H54 (cell line): Measurements from ENCODE around the gene TPRN.
A peak's percentile ranks its signal among the peaks of the same experiment; 100 is the strongest.
"Not testable (repeated sequence)": the region's sequence is repeated elsewhere in the genome, so short reads cannot be mapped to it uniquely, and the experiment has no call there.

ENCODE experiments used
- DNase-seq: peaks from one replicate; pipeline ENCODE4 v3.0.0; 2011; ENCODE audit warnings: low spot score, mixed read lengths; ENCODE audit not compliant: insufficient read length
- FAIRE-seq: peaks from 3 replicates; lab custom pipeline; 2011; peaks lifted over from hg19 to GRCh38; lab: Jason Lieb, UNC
- POLR2A ChIP-seq: IDR thresholded peaks from 2 replicates; pipeline ENCODE4 v1.6.1; 2011; ENCODE audit warnings: low read depth, mild to moderate bottlenecking, low read length

Gene TPRN

DNA sequence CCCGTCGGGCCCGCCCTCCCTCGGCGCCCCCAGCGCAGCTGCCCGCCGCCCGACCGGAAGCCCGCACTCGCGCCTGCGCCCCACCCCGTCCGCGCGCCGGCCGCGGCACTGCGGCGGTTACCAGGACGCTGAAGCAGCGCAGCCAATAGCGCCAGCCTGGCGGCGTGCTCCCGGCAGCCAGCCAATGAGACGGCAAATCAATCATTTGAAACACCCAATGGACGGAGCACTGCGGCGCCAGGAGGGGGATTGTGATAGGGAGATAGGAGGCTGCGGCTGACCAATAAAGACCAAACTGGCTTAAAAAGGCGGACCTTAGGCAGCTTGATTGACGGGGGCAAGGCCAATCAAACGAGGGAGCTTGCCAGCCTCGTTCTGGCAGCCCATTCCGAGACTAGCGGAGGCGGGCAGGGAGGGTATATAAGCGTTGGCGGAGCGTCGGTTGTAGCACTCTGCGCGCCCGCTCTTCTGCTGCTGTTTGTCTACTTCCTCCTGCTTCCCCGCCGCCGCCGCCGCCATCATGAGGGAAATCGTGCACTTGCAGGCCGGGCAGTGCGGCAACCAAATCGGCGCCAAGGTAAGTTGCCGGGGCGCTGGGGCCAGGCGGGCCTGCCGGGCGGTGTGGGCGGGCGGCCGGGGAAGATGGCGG, 40.4 kb upstream of the TPRN start, which contains the start of gene TUBB4B:
TSS of gene TUBB4B (plus strand) at position 447 of the 649 bp plus-strand sequence. CDS start at position 521, 74 bp downstream.
- FAIRE-seq, result peak; percentile 92
- peak; percentile 100 for DNase-seq
- TF ChIP-seq POLR2A, result peak; percentile 100

- no peak for FAIRE-seq
- DNase-seq, result peak; percentile 92
- peak; percentile 81 for TF ChIP-seq POLR2A
These were observed 39.8 kb upstream of the TPRN start for GRCh38 chr9:137240318-137240840.

DNA sequence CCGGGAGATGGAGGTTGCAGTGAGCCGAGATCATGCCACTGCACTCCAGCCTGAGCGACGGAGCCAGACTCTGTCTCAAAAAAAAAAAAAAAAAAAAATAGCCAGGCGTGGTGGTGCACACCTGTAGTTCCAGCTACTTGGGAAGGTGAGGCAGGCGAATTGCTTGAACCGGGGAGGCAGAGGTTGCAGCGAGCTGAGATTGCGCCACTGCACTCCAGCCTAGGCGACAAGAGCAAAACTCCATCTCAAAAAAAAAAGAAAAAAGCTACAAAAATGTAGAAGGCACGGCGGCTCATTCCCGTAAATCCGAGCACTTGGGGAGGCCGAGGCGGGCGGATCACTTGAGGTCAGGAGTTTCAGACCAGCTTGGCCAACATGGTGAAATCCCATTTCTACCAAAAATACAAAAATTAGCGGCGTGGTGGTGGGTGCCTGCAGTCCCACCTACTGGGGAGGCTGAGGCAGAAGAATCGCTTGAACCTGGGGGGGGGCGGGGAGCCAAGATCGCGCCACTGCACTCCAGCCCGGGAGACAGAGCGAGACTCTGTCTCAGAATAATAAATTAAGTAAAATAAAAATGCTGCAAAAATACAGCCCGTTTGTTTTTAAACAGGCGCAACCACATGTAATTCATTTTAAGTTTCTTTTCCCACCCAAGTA, 39.1 kb upstream of the TPRN start:
- not testable (repeated sequence) for DNase-seq

DNA sequence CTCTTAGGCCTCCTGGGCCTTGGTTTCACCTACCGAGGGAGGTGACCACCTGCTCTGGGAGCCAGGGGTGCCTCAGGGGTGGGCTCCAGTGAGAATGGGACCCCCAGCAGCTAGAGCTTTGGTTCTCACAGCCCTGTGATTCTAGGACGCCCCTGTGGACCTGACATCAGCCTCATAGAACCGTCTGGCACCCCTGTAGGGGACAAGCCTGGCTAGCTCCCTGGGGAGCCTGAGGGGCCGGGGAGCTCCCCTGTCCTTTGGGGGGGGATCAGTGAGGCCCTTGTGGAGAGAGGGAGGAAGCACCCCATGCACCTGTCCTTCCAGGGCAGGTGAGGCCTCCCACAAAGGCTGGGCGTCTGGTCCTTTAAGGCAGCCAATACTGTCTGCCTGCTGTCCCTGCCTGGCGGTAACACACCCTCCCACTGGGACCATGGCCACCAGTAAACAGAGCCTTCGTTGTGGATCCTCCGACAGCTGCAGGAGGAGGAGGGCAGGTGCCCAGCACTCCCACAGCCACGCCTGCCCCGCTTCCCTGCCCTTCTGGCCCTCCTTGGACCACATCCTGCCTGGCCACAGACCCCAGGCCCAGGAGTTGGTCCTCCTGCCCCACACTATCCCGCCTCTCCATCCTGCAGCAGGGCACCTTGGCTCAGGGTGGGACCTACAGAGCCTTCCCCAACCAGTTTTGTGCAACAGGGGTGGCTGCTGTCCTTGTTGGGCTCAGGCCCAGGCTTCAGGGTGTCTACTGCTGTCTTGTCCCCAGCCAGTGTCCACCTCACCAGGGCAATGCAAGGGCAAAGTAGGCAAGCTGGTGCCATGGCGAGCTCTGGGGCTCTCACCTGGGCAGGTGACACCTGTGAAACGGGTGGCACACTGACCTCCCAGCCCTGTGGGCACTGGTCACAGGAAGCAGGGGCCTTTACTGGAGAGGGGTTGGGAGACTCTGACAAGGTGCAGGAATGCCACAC, 37.5 kb upstream of the TPRN start:
- FAIRE-seq (no peak), DNase-seq (no peak)
- no peak for TF ChIP-seq POLR2A

More for the DNA sequence above, 39.1 kb upstream of the TPRN start:
- not testable (repeated sequence) for FAIRE-seq

GRCh38 chr9:137236936-137237421, 36.4 kb upstream of the TPRN start:
- no peak for DNase-seq
- FAIRE-seq, result no peak
- TF ChIP-seq POLR2A, result no peak

- no peak for TF ChIP-seq POLR2A
- peak; percentile 98 for DNase-seq
- FAIRE-seq, result no peak
These were observed 35.8 kb upstream of the TPRN start for GRCh38 chr9:137236238-137236935.

DNA sequence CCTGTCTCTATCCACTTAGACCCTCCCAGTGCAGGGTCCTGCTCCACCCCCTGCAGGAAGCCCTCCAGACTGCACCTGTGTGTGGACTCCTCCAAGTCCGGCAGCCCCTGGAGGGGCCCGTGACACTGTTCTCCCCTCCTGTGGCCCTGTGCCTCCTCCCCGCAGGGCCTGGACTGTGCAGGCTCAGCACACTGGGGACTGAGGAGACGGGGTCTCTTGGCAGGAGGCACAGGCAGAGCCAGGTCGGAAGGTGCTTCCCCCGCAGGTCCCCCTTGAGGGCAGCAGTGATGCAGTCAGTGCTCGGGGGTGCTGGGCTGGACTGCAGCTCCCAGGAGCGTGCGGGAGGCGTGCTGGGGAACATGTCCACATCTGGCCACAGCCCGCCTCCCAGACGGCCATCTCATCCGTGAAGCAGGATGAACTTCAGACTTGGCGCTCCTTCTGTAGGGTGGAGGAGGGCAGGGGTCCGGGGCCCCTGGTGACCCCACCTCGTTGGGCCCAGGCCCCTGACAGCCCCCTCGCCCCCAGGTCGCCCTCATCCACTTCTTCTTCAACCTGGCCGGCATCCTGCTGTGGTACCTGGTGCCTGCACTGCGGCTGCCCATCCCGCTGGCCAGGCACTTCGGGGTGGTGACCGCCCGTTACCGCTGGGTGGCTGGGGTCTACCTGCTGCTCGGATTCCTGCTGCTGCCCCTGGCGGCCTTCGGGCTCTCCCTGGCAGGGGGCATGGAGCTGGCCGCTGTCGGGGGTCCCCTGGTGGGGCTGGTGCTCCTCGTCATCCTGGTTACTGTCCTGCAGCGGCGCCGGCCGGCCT, 35.1 kb upstream of the TPRN start:
- FAIRE-seq (no peak), DNase-seq (no peak)
- TF ChIP-seq POLR2A, result no peak

- DNase-seq (no peak), FAIRE-seq (no peak)
- TF ChIP-seq POLR2A, result no peak
These were observed 34.4 kb upstream of the TPRN start for GRCh38 chr9:137234758-137235423.

- TF ChIP-seq POLR2A, result no peak
- FAIRE-seq (no peak), DNase-seq (no peak)
These were observed 33.6 kb upstream of the TPRN start for GRCh38 chr9:137234055-137234697.

- FAIRE-seq (no peak), DNase-seq (no peak)
- no peak for TF ChIP-seq POLR2A
These were observed 32.8 kb upstream of the TPRN start for GRCh38 chr9:137233143-137233980.
